CD14-positive monocyte (primary cell): Measurements from ENCODE around the gene IL17RA. TPM values are rescaled to one million over a fixed set of nuclear protein-coding genes. Genes with fewer than 3 reads are reported as not detected.

Experiments used
- DNase-seq, 3 donors: peaks; one replicate each; pipeline ENCODE4 v3.0.0-alpha.2; 2011 to 2022
- H2AFZ ChIP-seq: 2 replicates; pipeline ENCODE4 v1.6.0; 2012; ENCODE audit warnings: mild to moderate bottlenecking, low read depth, low read length, inconsistent platforms; ENCODE audit not compliant: insufficient read depth, poor library complexity, severe bottlenecking
- H3K27ac ChIP-seq, 2 donors: 1 replicate in 1 of 2; 2 replicates in 1 of 2; pipeline ENCODE4 v1.5.1; 2012 to 2013; ENCODE audit warnings: low read length in 2 of 2, control low read depth in 1 of 2, inconsistent platforms in 1 of 2, low read depth in 1 of 2, mild to moderate bottlenecking in 1 of 2
- H3K27me3 ChIP-seq, 2 donors: one replicate each; pipeline versions ENCODE4 v1.6.0 to v1.6.1; 2011 to 2013; ENCODE audit warnings: low read length in 2 of 2; ENCODE audit not compliant: control insufficient read depth in 2 of 2, insufficient read depth in 2 of 2
- H3K36me3 ChIP-seq, 2 donors: replicated peaks in 1 of 2; 1 replicate in 1 of 2; 2 replicates in 1 of 2; pipeline versions ENCODE4 v1.5.1 to v1.6.1; 2012 to 2013; ENCODE audit warnings: low read length in 2 of 2, control low read depth in 1 of 2, inconsistent platforms in 1 of 2, mild to moderate bottlenecking in 1 of 2; ENCODE audit not compliant: insufficient read depth in 2 of 2, control insufficient read depth in 1 of 2
- H3K4me1 ChIP-seq, 2 donors: 1 replicate in 1 of 2; 2 replicates in 1 of 2; pipeline versions ENCODE4 v1.5.1 to v1.6.1; 2012 to 2013; ENCODE audit warnings: low read length in 2 of 2, control low read depth in 1 of 2, inconsistent platforms in 1 of 2, mild to moderate bottlenecking in 1 of 2, moderate library complexity in 1 of 2; ENCODE audit not compliant: insufficient read depth in 2 of 2, control insufficient read depth in 1 of 2
- H3K4me2 ChIP-seq: replicated peaks from 2 replicates; pipeline ENCODE3; 2012; ENCODE audit warnings: low read length, moderate library complexity, mild to moderate bottlenecking; ENCODE audit not compliant: poor library complexity, severe bottlenecking; ENCODE audit errors: extremely low read depth
- H3K4me3 ChIP-seq, 3 experiments: fragments of 200-600 bp in 1 of 3; sonication (generic) in 1 of 3; replicated peaks in 1 of 3; 1 replicate in 2 of 3; 2 replicates in 1 of 3; pipeline ENCODE4 v1.5.1; 2011 to 2013; ENCODE audit warnings: low read length in 3 of 3, mild to moderate bottlenecking in 3 of 3, control low read depth in 2 of 3, low read depth in 2 of 3, inconsistent platforms in 1 of 3, moderate library complexity in 1 of 3
- H3K79me2 ChIP-seq: 2 replicates; pipeline ENCODE4 v1.6.0; 2012; ENCODE audit warnings: mild to moderate bottlenecking, control low read depth, inconsistent platforms, low read length, moderate library complexity; ENCODE audit not compliant: insufficient read depth
- H3K9ac ChIP-seq: 2 replicates; pipeline ENCODE4 v1.6.0; 2017; ENCODE audit warnings: low read length, mild to moderate bottlenecking; ENCODE audit not compliant: insufficient read depth, poor library complexity, severe bottlenecking
- H3K9me3 ChIP-seq, 2 donors: replicated peaks in 1 of 2; 1 replicate in 1 of 2; 2 replicates in 1 of 2; pipeline versions ENCODE4 v1.5.1 to v1.6.1; 2012 to 2013; ENCODE audit warnings: low read length in 2 of 2, control low read depth in 1 of 2; ENCODE audit not compliant: control insufficient read depth in 1 of 2, insufficient read depth in 1 of 2
- H4K20me1 ChIP-seq: 2 replicates; pipeline ENCODE4 v1.6.0; 2012; ENCODE audit warnings: mild to moderate bottlenecking, low read length, control low read depth, moderate library complexity; ENCODE audit not compliant: insufficient read depth
- H3K27ac Mint-ChIP-seq, 7 donors: one replicate each; pipeline ENCODE4 v1.8.0; 2020; ENCODE audit warnings: mild to moderate bottlenecking in 7 of 7, mixed read lengths in 7 of 7, moderate library complexity in 6 of 7, inconsistent platforms in 2 of 7
- H3K27me3 Mint-ChIP-seq, 3 donors: one replicate each; pipeline ENCODE4 v1.8.0; 2021 to 2022; ENCODE audit warnings: low read depth in 3 of 3, mild to moderate bottlenecking in 3 of 3, mixed read lengths in 3 of 3, moderate library complexity in 3 of 3, inconsistent platforms in 1 of 3
- H3K36me3 Mint-ChIP-seq, 2 donors: one replicate each; pipeline ENCODE4 v1.8.0; 2020; ENCODE audit warnings: mixed read lengths in 2 of 2, inconsistent platforms in 1 of 2, mild to moderate bottlenecking in 1 of 2
- H3K4me1 Mint-ChIP-seq: one replicate; pipeline ENCODE4 v1.8.0; 2020; ENCODE audit warnings: mild to moderate bottlenecking, mixed read lengths
- H3K4me3 Mint-ChIP-seq, 2 donors: one replicate each; pipeline ENCODE4 v1.8.0; 2020; ENCODE audit warnings: mild to moderate bottlenecking in 2 of 2, mixed read lengths in 2 of 2, moderate library complexity in 1 of 2
- H3K9me3 Mint-ChIP-seq, 7 donors: one replicate each; pipeline ENCODE4 v1.8.0; 2020 to 2022; ENCODE audit warnings: mixed read lengths in 7 of 7, mild to moderate bottlenecking in 6 of 7, moderate library complexity in 6 of 7, inconsistent platforms in 2 of 7
- WGBS: methylation state at CpG from one replicate; pipeline ENCODE4 v1.1.5; 2013; ENCODE audit warnings: missing lambda C conversion rate; ENCODE audit not compliant: insufficient coverage; 5-methylcytosine and 5-hydroxymethylcytosine counted together
- intact Hi-C, 2 donors: fragments of 100-400 bp; cut with micrococcal nuclease; formaldehyde crosslinking; loops; one replicate each; pipeline versions ENCODE4 v1.15.0 to v1.15.1; 2023
- polyA plus RNA-seq, 3 donors: library from polyadenylated mRNA; depleted of rRNA in 1 of 3; unstranded in 2 of 3; stranded (reverse) in 1 of 3; fragments of 300-500 nt in 2 of 3; fragments of >200 nt in 1 of 3; fragmentation: Illumina TruSeq in 2 of 3; gene quantifications; 1 replicate in 2 of 3; 2 replicates in 1 of 3; pipeline ENCODE4 v1.2.3, GENCODE V29; 2012 to 2021
- TF ChIP-seq, protein P1 (sequence below): fragments of 200-600 bp; IDR thresholded peaks from one replicate; pipeline ENCODE4 v1.8.0; 2022; ENCODE audit warnings: antibody characterized with exemption, mild to moderate bottlenecking

IL17RA gene
- polyA plus RNA-seq, 3 donors: 68.3 to 118 (median 96.7) TPM

DNA sequence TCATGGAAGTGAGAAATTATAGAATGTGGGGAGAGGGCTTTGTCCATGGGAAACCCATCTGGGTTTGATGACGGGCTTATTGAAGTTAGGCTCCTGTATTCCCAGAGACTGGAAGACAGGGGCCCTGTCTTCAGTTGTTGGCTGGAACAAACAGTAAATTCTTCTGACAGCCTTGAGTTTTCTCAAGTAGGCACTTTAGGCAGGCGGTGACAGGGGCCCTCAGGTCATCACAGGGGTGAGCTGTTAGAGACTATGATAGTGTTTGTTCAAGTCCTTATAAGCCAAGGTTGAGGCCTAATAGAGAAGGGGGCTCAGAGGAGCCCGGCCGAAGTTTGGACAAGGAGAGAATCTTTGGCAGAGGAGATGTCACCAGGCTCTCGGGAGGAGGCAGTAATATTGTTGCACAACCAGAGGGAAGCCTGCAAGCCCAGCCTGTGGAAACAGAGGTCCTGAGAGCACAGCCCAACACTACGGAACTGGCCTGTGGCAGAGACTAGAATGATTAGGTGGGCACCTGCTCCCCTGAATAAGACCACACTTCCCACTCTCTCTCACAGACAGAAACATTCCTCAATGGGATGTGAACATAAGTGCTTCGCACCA, 20.2 kb upstream of the IL17RA start:
- Histone ChIP-seq H3K27ac (no peak overlapping the region), H3K9me3 (no peaks in the 10 kb centered on the region), H3K9ac (no peak overlapping the region), H4K20me1 (no peaks in the 10 kb centered on the region), H3K27me3 (no peaks in the 10 kb centered on the region), H3K4me1 (peaks cover 6% of the 10 kb centered on the region in 2 donors), H3K79me2 (no peaks in the 10 kb centered on the region), H3K4me2 (no peak overlapping the region), H3K36me3 (no peaks in the 10 kb centered on the region), H3K4me3 (no peak overlapping the region), H2AFZ (no peak overlapping the region)
- no peaks in the 10 kb centered on the region for H3K9me3 Mint-ChIP-seq
- H3K27ac Mint-ChIP-seq: peak overlapping the region in 1 of 7 donors; percentile 21
- WGBS: 66% methylated on average over 6 of the region's 7 CpGs
- intact Hi-C loops: no loop called here
- TF ChIP-seq, protein P1, sequence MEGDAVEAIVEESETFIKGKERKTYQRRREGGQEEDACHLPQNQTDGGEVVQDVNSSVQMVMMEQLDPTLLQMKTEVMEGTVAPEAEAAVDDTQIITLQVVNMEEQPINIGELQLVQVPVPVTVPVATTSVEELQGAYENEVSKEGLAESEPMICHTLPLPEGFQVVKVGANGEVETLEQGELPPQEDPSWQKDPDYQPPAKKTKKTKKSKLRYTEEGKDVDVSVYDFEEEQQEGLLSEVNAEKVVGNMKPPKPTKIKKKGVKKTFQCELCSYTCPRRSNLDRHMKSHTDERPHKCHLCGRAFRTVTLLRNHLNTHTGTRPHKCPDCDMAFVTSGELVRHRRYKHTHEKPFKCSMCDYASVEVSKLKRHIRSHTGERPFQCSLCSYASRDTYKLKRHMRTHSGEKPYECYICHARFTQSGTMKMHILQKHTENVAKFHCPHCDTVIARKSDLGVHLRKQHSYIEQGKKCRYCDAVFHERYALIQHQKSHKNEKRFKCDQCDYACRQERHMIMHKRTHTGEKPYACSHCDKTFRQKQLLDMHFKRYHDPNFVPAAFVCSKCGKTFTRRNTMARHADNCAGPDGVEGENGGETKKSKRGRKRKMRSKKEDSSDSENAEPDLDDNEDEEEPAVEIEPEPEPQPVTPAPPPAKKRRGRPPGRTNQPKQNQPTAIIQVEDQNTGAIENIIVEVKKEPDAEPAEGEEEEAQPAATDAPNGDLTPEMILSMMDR: no peak
- peaks cover 22% of the 10 kb centered on the region for H3K4me1 Mint-ChIP-seq
- H3K4me3 Mint-ChIP-seq: no peak overlapping the region
- H3K27me3 Mint-ChIP-seq: peaks cover 0 to 7% (median 5%) of the 10 kb centered on the region in 3 donors
- H3K36me3 Mint-ChIP-seq: no peaks in the 10 kb centered on the region
- no peak for DNase-seq

DNA sequence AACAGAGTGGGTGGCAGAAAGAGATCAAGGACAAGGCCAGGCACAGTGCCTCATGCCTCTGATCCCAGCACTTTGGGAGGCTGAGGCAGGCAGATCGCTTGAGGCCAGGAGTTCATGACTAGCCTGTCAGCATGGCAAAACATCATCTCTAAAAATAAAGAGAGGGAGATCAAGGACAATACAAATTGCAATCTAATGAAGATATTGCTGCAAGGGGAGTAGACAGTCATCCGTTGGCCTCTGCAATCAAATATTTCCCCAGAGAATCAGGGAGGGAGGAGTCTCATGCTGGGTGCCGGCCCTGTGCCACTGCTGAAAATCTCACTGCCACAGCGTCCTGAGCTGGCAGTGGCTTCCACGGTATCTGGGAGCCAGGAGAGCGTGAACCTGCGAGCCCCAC, 19.4 kb upstream of the IL17RA start:
- H3K27me3 Mint-ChIP-seq: peaks cover 0 to 7% (median 3%) of the 10 kb centered on the region in 3 donors
- H3K4me3 ChIP-seq: no peak overlapping the region
- H3K4me1 Mint-ChIP-seq: peaks cover 19% of the 10 kb centered on the region
- no peak overlapping the region for H3K27ac Mint-ChIP-seq
- H3K27ac ChIP-seq: no peak overlapping the region
- WGBS: 97% methylated on average over 5 of the region's 7 CpGs
- no peaks in the 10 kb centered on the region for H3K27me3 ChIP-seq
- no peaks in the 10 kb centered on the region for H3K36me3 ChIP-seq
- TF ChIP-seq, protein P1: no peak
- DNase-seq: no peak
- peaks cover 6% of the 10 kb centered on the region in 2 donors for H3K4me1 ChIP-seq
- H3K9ac ChIP-seq: no peak overlapping the region
- H3K9me3 Mint-ChIP-seq: peaks cover 0 to 2% (median 0%) of the 10 kb centered on the region in 7 donors
- no peaks in the 10 kb centered on the region for H4K20me1 ChIP-seq
- H2AFZ ChIP-seq: no peak overlapping the region
- no peaks in the 10 kb centered on the region for H3K79me2 ChIP-seq
- H3K9me3 ChIP-seq: no peaks in the 10 kb centered on the region
- H3K4me2 ChIP-seq: no peak overlapping the region
- no peaks in the 10 kb centered on the region for H3K36me3 Mint-ChIP-seq
- no peak overlapping the region for H3K4me3 Mint-ChIP-seq
- intact Hi-C loops: no loop called here
